ENCODE data around the gene IL24.

IL24 gene

DNA sequence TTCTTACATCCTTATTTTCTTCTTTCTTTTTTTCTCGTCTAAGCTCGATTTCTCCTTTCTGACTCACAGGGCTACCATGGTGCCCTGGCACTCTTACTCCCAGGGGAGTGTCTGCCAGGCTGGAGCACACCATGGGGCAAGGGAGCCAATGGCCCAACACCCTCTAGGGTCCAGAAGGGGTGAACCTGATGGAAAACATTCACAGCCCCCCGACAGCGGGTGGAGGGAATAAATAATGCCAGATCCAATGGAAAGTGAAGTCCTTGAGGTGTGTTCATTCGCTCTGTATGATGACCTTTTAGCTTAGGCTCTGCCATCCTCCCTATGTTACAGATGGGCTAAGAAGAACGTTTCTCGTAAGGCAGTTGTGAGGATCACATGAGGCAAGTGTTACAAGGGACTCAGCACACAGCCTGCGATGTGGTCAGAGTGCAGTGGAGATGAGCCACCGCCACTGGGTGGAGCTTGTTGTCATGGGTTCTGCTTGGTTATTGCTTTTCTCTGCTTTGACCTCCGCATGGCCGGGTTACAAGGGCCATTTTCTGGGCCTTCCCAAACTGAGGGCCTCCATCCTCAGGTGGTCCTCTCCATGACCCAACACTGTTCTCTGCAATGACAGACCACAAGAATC, 28.0 kb downstream of the IL24 start:
- DNase-seq (ENCODE audit: low read depth) = no peak

DNA sequence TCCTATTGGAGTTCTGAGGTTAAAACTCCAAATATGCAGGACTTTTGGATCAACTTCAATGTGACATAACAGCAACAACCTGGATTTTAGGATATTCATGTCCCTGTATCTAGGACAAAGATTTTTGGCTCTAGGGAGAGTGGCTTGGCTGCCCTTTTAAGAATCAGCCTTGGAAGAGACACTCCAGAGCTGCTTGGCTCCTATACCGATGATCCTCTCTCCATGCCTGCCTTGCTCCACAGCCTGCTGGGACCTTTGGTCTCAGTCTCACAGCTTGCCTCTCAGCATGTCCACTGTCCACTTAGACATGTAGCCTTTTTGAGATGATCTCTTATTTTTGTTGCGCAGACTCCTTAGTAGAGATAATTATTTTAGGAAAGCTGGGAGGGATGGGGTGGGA, 29.0 kb downstream of the IL24 start:
- DNase-seq (ENCODE audit: low read depth) = no peak

DNA sequence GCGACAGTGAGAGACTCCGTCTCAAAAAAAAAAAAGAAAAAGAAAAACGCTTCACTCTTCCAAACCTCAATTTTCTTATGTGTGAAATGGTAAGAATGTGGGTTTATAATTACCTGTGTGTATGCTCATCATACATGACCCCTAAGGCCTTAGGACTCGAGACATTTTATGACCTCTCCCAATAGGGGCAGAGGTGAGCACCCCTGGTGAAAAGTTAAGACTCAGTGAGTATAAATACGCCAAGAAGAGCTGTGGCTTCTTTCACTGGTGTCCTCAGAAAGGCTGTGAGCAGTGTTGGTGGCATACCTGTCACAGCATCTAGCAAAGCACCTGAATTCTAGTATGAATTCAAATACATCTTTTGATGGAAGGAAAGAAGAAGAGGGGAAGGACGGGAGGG, 32.3 kb downstream of the IL24 start:
- DNase-seq (ENCODE audit: low read depth) = no peak

DNA sequence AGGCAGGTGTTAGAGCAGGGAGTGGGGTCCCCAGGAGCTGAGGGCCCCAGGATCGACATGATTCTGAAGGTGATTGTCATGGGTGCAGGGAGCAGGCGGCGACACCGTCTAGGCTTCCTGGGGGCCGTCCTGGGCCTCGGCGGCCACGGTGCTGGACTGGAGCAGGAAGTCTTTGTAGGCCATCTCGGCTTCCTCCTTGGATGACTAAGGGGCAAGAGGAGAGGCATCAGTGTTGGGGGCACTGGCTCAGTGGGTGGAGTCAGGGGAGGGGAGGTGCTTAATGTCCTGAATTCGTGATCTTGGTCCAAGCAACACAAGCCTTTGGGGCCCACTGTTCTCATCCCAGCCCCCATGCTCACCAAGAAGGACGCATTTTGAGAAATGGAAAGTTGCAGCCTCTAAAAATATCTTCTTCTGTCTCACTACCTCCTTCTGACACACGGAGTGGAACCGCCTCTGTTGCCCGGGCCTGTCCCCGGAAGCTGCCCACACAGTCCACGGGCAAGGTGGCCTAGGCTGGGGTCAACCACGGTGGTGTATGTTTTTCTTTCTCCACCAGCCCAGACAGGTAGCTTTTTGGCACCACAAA, 33.1 kb downstream of the IL24 start:
- no peak for DNase-seq (ENCODE audit: low read depth)

DNA sequence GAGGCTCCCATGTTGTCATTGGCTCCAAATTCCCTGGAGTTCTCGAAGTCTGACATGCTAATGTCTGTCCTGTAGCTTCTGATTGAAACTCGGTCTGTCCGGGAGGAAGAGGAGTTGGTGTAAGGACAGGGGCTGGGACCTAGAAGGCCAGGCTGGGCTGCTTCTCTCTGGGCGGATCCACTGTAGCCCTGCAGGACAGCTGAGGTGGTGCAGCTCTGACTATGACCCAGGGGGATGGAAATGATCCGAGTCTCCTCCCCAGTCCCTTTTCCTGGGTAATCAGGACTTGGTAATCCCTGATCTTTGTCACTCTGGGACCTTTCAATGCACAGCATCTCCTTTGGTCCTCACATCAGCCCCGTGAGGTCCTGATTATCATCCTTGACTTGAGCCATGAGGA, 34.5 kb downstream of the IL24 start:
- no peak for DNase-seq (ENCODE audit: low read depth)

DNA sequence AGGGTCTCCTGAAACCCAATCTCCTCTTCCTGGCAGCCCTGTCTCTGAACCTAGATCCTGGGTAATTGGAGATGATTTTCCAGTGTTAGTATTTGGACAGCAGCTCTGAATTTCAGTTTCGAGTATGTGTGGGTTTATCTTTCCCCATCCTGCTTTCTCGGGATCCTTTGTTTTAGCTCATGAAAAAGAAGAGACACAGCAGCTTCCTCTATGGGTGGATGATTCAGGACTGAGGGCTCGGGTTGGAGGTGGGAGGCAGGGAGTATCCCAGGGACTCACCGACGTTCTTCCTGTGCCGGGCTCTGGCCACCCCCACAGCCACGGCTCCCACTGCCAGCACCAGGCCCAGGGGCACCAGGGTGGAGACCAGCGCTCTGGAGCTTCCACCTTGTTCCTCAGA, 34.9 kb downstream of the IL24 start:
- no peak for DNase-seq (ENCODE audit: low read depth)

DNA sequence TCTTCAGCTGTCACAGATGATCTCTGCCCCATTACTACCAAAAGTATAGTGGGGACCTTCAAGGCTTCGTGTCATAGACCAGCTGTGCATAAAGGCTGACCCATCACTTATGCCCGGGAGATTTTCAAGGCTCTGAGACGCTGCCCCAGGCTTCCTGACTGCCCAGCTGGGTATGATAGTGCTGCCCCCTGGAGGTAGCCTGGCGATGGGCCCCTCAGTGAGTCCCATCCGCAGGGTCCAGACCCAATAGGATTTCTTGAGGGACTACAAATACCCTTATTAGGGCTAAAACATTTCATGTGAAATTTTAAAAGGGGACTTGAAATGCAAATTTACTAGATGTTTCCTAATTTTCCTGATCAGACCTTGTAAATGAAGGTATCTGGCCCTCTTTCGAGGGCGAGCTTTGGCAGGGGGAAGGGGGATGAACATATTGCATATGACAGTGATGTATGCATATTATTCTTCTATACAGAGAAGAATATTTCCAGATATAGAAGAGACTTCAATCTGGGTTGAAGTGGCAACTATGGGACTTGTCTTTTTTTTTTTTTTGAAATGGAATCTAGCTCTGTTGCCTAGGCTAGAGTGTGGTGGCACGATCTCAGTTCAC, 36.2 kb downstream of the IL24 start:
- DNase-seq (ENCODE audit: low read depth) = no peak

DNA sequence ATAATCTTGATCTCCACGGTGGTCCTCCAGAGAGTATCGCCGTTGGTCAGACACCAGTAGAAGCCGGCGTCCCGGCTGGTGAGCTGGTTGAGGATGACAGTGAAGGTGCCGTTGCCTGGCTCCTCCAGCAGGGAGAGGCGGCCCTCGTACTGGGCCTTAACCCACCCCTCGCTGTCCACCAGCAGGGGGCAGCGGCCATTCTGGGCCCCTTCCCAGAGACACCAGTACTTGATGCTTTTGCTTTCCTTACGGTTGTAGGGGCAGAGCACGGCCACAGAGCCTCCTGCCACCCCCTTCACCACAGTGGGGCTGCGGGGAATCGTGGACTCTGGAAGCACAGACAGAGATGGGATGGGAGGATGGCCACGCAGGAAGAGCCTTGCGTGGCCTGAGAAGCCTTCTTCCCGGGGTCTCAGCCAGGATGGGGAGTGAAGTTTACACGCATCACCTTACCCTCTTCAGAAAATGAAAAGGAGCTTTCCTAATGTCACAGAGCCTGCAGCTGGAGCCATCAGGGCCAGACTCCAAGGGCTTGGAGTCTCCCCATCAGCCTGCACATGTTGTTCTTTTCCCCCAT, 38.3 kb downstream of the IL24 start:
- DNase-seq (ENCODE audit: low read depth) = no peak

DNA sequence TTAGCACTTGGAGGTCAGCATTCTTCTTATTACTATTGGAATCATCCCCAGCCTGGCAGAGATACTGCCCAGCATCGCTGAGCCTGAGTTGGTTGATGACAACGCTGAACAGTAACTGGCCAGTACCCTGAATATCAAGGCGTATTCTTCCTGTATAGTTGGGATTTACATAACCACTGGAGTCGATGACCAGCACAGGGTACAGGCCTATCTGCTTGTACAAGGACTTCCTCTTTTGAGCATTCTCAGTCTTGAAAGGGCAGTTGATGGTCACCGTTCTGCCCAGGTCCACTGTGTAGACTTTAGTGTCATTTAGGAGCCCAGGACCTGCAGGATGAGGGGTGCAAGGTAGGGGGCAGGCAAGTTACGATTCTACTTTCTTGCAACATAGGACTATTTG, 40.2 kb downstream of the IL24 start:
- no peak for DNase-seq (ENCODE audit: low read depth)

DNA sequence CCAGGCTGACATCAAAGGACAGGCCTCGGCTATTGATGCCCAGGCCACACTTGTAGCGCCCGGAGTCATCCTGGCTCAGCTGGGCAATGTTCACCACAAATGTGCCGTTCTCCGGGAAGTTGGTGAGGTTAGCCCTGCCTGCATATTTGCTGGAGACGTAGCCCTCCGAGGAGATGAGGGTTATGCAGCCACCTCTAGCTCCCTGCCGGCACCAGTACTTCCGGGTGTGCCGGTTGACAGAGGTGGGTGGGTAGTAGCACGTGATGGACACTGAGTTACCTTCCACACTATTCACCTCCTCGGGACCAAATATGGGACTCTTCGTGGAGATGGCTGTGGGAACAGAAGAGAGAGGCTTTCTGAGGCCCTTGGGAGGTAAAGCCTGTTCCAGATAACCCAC, 41.9 kb downstream of the IL24 start:
- DNase-seq (ENCODE audit: low read depth) = no peak

DNA sequence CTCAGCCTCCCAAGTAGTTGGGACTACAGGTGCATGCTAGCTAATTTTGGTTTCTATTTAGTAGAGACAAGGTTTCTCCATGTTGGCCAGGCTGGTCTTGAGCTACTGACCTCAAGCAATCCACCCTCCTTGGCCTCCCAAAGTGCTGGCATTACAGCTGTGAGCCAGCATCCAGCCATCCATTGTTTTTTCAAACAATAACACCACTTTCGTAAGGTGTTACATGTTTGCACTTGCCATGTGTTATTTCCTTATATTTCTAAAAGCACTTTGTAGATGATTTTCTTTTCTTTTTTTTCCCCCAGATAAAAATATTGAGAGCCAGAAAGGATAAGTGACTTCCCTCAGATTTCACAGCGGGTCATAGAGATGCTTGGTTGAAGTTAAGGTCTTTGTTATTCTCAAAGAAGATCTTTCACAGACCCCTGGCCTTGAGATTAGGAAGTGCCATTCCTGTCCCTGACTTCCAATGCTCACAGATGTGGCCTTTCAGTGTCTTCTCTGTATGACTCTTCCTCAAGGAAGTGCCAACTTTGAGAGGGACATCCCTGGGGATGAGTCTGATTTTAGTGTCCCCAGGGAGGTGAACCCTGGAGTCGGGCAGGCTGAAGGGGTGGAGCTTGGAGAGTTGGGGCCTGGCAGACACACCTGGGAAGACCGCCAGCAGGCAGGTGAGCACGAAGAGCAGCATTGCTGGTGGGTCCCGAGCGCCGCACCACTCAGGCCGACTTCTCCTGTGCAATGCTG, 42.8 kb downstream of the IL24 start:
- no peak for DNase-seq (ENCODE audit: low read depth)

DNA sequence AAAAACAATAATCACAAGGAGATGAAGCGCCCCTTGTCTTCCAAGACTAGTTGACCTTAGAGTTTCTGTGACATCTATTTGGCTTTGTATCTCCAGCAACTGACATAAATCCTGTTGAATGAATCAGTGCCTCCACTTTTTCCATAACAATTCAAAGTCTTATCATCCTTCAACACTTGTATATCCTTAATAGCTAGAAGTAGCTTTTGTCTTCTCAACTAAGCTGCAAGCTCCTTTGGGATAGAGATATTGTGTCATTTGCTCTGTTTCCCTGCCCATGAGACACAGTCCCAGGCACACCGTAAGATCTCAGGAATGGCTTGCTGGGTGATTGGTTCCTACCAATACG, 43.3 kb downstream of the IL24 start:
- no peak for DNase-seq (ENCODE audit: low read depth)

DNA sequence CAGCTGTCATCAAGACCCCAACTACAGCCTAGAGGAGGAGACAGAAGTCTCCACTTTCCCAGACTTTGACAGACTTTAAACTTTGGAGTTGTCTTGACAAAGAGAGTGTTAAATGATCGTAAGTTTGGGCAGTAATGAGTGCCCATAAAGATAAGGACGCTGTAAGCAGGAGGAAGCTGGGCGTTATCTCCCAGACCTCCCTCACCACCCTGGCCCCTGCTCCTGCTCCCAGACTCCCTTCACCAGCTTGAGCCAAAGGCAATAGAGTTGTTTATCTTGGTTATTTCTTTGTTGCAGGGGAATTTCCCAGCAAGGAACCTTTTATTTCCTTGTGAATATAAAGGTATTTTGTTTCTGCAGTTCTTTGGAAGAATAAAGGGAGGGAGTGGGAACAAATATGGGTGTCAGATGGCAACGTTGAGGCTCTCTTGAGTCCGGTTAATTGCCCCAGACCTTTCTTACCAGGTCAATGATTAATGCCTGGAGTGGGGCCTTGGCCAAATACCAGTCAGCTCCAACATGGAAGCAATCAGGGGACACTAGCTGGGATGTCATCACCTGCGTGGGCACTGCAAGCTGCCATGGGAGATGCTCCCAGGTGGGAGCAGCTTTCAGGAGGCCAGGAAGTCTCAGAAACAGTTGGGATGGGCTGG, 44.6 kb downstream of the IL24 start:
- DNase-seq (ENCODE audit: low read depth) = no peak

DNA sequence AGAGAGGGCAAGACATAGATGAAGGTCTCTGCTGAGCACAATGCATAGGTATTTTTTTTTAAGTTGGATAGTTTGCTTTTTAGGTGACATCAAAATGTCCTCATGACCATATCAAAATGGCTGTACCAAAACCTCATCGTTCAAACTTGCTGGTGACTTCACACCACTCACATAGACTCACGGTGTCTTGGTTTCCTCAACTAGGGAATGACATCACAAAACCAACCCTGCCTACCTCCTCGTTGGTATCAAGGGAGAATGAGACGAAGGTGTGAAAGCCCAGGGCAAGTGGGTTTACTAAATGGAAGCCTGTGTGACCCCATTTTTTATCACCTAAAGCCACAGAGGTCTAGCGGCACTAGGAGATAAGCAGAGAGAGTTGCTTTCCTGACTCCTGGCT, 47.5 kb downstream of the IL24 start:
- no peak for DNase-seq (ENCODE audit: low read depth)

DNA sequence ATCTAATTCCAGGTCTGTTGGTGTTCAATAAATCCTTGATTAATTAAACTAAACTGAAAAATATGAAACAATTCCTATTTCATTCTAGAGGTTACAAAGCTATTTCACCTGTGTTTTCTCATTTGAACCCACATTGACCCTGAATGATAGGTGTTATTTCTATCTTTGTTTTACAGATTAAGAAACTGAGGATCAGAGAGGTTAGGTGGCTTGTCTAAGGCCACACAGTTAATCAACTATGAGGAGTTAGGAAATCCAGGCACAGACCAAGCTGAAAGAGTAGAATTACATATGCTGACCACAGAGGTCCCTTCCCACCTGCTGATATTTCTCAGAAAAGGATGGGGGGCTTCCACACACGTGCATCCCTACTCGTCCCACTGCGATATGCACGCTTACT, 48.5 kb downstream of the IL24 start:
- no peak for DNase-seq (ENCODE audit: low read depth)

DNA sequence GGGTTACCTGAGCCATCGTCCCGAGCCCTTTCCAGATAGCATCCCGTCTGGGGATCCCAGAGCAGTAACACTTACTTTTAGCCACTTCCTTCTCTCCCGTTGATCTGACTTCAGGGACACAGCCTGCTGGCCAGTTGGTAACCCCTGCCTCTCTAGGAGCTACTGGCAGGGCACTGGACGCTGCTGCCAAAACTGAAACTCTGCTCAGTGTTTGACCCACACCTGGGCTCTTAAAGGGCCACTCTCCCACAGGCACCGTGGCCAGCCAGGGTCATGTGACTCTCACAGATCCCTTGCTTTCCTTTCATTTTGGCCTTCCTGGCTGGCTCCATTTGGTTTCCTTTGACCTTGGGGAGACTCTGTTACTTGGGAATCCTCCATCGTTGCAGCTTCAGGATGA, 49.0 kb downstream of the IL24 start, which contains the start of gene PIGR:
Gene PIGR, minus strand, starts transcription at position 206 of the 400 bp plus-strand sequence. CDS start 5,935 bp downstream, outside the sequence.
- no peak for DNase-seq (ENCODE audit: low read depth)

DNA sequence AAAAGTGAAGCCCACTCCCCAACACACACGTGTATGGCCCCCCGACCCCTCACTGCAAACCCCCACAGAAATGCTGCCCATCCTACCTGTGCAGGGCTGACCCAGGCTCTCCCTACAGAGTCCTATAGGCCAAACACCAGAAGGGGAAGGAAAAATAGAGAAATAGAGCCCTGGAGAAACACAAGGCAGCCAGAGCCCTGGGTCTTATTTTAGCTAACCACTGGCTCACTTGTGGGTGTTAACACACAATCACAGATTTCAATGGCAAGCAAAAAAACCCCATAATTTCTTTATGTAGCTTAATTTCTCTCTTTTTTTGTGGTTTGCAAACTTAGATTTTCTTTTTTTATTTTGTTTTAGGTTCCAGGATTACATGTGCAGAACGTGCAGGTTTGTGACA, 50.0 kb downstream of the IL24 start:
- no peak for DNase-seq (ENCODE audit: low read depth)

DNA sequence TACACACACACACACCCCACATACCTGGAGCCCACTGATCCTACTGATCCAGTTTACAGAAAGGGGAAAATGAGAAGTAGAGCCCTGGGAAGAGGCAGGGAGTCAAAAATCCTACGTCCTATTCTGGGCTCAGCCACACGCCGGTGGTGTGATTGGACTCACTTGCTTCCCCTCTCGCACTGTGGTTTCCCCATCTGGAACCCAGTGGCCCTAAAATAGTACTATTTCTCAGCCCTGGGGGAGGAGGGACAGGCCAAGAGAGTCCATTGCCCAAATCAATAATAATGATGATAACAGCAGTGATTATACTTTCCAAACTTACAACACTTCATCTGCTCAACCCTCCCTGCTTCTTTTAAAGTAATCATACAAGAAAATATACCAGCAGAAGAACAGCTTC, 52.0 kb downstream of the IL24 start:
- DNase-seq (ENCODE audit: low read depth) = no peak

DNA sequence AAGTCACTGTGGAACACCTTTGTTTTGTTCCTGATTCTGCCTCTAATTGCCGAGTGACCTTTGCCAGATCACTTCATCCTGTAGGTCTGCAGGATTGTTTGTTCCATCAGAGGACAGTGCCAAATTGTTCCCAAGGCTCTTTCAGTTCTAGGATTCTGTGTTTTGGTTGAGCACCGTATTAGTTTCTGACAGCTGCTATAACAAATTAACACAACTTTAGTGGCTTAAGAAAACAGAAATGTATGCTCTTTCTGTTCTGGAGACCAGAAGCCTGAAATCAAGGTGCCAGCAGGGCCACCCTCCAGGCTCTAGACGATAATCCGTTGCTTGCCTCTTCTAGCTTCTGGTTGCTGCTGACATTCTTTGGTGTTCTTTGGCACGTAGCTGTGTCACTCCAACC, 52.4 kb downstream of the IL24 start:
- DNase-seq (ENCODE audit: low read depth) = no peak

DNA sequence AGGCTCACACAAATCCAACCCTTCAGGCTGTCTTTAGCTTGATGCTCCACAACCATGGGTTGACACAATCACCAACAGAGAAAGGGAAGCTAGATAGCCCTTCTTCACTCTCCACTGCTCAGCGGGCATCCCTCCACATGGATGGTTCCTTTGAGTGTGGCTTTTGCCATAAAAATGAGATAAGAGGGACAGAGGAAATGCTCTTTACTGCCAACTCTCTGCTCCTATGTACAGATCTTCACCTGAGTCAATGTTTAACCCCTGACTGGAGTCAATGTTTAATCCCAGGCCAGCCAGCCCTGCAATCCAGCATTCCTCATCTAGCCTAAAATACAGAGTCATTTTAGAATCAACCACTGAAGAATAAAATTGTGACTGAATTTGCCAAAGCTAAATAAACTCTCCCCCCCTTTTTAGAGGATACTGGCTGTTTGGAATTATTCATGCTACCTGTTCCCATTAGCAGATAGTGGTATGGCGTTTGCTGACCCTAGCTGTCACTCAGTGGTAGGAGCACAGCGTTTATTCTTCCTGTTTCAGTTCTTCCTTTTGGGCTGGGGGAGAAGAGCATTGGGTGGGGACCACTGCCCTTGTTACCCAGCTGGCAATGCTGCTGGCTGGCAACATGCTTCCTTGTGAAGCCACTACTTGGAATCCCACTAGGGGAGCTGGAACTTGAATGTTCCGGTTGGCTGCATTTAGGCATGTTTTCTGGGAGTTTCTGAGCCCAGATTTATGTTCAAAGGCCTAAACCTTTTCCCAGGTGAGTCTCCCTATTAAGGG, 54.3 kb downstream of the IL24 start:
- DNase-seq (ENCODE audit: low read depth) = no peak

DNA sequence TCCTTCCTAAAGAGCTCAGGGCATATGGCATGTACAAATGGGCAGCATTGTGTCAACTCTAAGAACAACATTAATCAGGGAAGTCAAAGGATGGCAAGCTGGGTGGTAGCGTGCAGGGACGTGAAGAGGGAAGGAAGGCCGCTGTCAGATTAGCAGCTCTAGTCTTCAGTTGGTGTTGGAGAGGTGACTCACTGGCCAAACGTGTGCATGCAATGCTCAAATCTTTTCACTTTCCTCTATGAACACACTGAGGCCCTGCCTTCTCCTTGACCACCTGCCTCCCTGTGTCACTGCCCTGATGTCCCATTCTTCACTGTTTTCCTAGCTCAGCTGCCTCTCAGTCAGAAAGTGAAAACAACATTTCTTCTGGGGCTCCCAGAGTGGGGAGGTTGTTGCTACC, 54.9 kb downstream of the IL24 start:
- DNase-seq (ENCODE audit: low read depth) = no peak

DNA sequence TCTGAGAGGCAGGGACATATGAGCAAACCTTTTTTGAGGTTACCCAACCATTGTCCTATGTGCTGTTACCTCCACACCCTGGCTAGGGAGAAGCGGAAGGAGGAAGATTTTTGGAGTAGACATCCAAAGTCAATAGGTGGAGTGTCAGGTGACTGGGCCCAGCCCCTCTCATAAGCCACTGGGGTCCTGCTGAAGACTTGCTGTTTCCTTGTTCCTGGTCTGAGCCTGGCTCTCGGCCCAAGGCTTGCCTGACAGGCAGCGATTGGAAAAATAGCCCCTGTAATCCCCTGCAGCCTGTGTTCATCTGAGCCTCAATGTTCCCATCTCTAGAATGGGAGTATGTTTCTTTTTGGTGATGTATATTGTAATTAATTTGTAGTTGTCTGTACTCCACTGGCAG, 55.9 kb downstream of the IL24 start:
- no peak for DNase-seq (ENCODE audit: low read depth)
